K562 (cell line): Measurements from ENCODE around the gene FERMT3. TPM values are rescaled to one million over a fixed set of nuclear protein-coding genes. Genes with fewer than 3 reads are reported as not detected.

Experiments
- BACH1 ChIP-seq: fragments of 200-800 bp; sonication (Bioruptor generic); IDR thresholded peaks from 2 replicates; pipeline ENCODE4 v1.6.1; 2016; ENCODE audit warnings: missing genetic modification characterization, missing compliant biosample characterization
- CREB1 ChIP-seq, 2 experiments: sonication (generic) in 1 of 2; formaldehyde crosslinking in 1 of 2; IDR thresholded peaks; 2 replicates each; pipeline versions ENCODE4 v1.6.1 to v1.8.0; 2012 to 2022; ENCODE audit warnings: inconsistent platforms in 1 of 2, mild to moderate bottlenecking in 1 of 2, missing genetic modification reagents in 1 of 2, moderate library complexity in 1 of 2
- CTBP1 ChIP-seq: fragments of 450-650 bp; IDR thresholded peaks from 2 replicates; pipeline ENCODE4 v1.6.1; 2016; ENCODE audit warnings: borderline replicate concordance
- E2F8 ChIP-seq: fragments of 450-650 bp; IDR thresholded peaks from 2 replicates; pipeline ENCODE4 v1.7.1; 2018; ENCODE audit warnings: mild to moderate bottlenecking, low read depth; ENCODE audit not compliant: partially characterized antibody
- HDAC1 ChIP-seq, 2 experiments: fragments of 450-650 bp; IDR thresholded peaks; 2 replicates each; pipeline ENCODE4 v1.6.1; 2016 to 2017; ENCODE audit warnings: inconsistent platforms in 1 of 2, mild to moderate bottlenecking in 1 of 2, moderate library complexity in 1 of 2
- HLTF ChIP-seq: fragments of 450-650 bp; IDR thresholded peaks from 2 replicates; pipeline ENCODE4 v1.6.1; 2016
- HMBOX1 ChIP-seq: sonication (generic); IDR thresholded peaks from 2 replicates; pipeline ENCODE4 v1.6.1; 2016
- HMG20B ChIP-seq: fragments of 250-450 bp; sonication (Bioruptor Pico); IDR thresholded peaks from 2 replicates; pipeline ENCODE4 v1.5.0; 2021; ENCODE audit warnings: mild to moderate bottlenecking
- HMGN3 ChIP-seq: IDR thresholded peaks from 2 replicates; pipeline ENCODE4 v1.6.1; 2011; ENCODE audit warnings: borderline replicate concordance, low read depth, mild to moderate bottlenecking, mixed read lengths, low read length; ENCODE audit not compliant: insufficient read length; ENCODE audit errors: extremely low read depth
- ID3 ChIP-seq, 2 experiments: fragments of 250-450 bp in 1 of 2; fragments of 450-650 bp in 1 of 2; sonication (Bioruptor Pico) in 1 of 2; IDR thresholded peaks; 2 replicates each; pipeline versions ENCODE4 v1.6.1 to v1.8.0; 2016 to 2021; ENCODE audit warnings: mild to moderate bottlenecking in 2 of 2, moderate library complexity in 2 of 2, missing compliant biosample characterization in 1 of 2, missing genetic modification characterization in 1 of 2
- KAT2B ChIP-seq: IDR thresholded peaks from one replicate; pipeline ENCODE4 v1.6.1; 2012; ENCODE audit warnings: low read depth, mild to moderate bottlenecking, control low read depth, inconsistent platforms, low read length, moderate library complexity
- NFE2 ChIP-seq: IDR thresholded peaks from 2 replicates; pipeline ENCODE4 v1.6.1; 2014; ENCODE audit warnings: antibody characterized with exemption, low read depth
- OTX1 ChIP-seq: fragments of 450-650 bp; formaldehyde crosslinking; IDR thresholded peaks from 2 replicates; pipeline ENCODE4 v1.4.0; 2022; ENCODE audit warnings: mild to moderate bottlenecking
- PREB ChIP-seq: sonication (generic); formaldehyde crosslinking; IDR thresholded peaks from 2 replicates; pipeline ENCODE4 v1.8.1; 2023; ENCODE audit warnings: mild to moderate bottlenecking, missing genetic modification reagents
- ZNF140 ChIP-seq: fragments of 250-450 bp; sonication (Bioruptor Pico); IDR thresholded peaks from 2 replicates; pipeline ENCODE4 v1.8.0; 2021; ENCODE audit warnings: moderate library complexity, mild to moderate bottlenecking, inconsistent platforms
- ZNF592 ChIP-seq: fragments of 450-650 bp; IDR thresholded peaks from 2 replicates; pipeline ENCODE4 v1.6.1; 2017; ENCODE audit warnings: antibody characterized with exemption, mild to moderate bottlenecking
- polyA plus RNA-seq, 8 experiments: library from polyadenylated mRNA; depleted of rRNA in 4 of 8; stranded (reverse) in 5 of 8; unstranded in 3 of 8; fragments of >200 nt; fragmentation: Nextera tagmentation in 2 of 8; fragmentation: Illumina TruSeq in 1 of 8; extraction: Ambion mirVana in 2 of 8; extraction: Trizol in 1 of 8; gene quantifications; 2 replicates each; pipeline versions ENCODE4 v1.2.1 to v1.2.3, GENCODE V29; 2011 to 2014; ENCODE audit warnings: inconsistent platforms in 1 of 8, missing spikeins in 1 of 8
- total RNA-seq, 7 experiments: library from RNA; depleted of rRNA in 6 of 7; stranded (reverse); fragments of >200 nt in 6 of 7; fragmentation: Illumina TruSeq in 2 of 7; extraction: Trizol in 2 of 7; gene quantifications; 2 replicates each; pipeline versions ENCODE4 v1.2.1 to v1.2.3, GENCODE V29; 2011 to 2021; ENCODE audit warnings: low replicate concordance in 1 of 7

FERMT3 gene
- total and polyA plus RNA-seq, 9 of the 15 experiments (the other 6 are each of a cell fraction or from before 2014, with no cell fraction given), result 3.2 to 275 (median 79.7) TPM

GRCh38 chr11:64233913-64234586, 27.5 kb downstream of the FERMT3 start, which contains the start of gene VEGFB (continued):
- TF ChIP-seq PREB (CRISPR knock-in tag) (no peak), HDAC1 (IDR thresholded peaks at IDR 0.05) (no peak), ZNF592 (0 out of 2 replicates have a peak, but pooled peaks have one; percentile 24), HLTF (no peak), HMBOX1 (no peak), ZNF140 (CRISPR knock-in tag) (no peak), KAT2B (no peak), CREB1 (IDR thresholded peaks at IDR 0.05) (no peak), CREB1 (CRISPR knock-in tag; IDR thresholded peaks at IDR 0.05) (no peak), CTBP1 (peak; percentile 26; the same call in 1 of the 2 replicates), BACH1 (no peak), OTX1 (no peak), E2F8 (no peak), NFE2 (no peak), ID3 (CRISPR knock-in tag; IDR thresholded peaks at IDR 0.05) (no peak), ID3 (tag; IDR thresholded peaks at IDR 0.05) (no peak), HMG20B (CRISPR knock-in tag) (no peak), HMGN3 (peak; percentile 53)
